Measurements from ENCODE around the gene PRAC2.

- TF ChIP-seq EZH2phosphoT487 (IDR thresholded peaks at IDR 0.05; ENCODE audit: insufficient read depth, low read depth) (no peak), EZH2 (IDR thresholded peaks at IDR 0.05; ENCODE audit: insufficient read depth, poor library complexity, severe bottlenecking) (no peak)
Measured at GRCh38 chr17:48676963-48677558, 45.9 kb upstream of the PRAC2 start.

All from GM23248 (cell line).